MCF 10A (cell line): Measurements from ENCODE around the gene AGTRAP. TPM values are rescaled to one million over a fixed set of nuclear protein-coding genes. Genes with fewer than 3 reads are reported as not detected.

ENCODE experiments used
- BruUV-seq: library from RNA; stranded (reverse); fragments of 400-500 nt; replicated peaks from 2 replicates; lab custom pipeline; 2021; lab: Mats Ljungman, UMichigan
- CTCF ChIA-PET: fragments of 300-600 bp; sonication (Branson Sonifier 250); formaldehyde crosslinking; extraction: SDS; loops from one replicate; lab custom pipeline; 2021; ENCODE audit warnings: antibody characterized with exemption, inconsistent platforms; lab: Yijun Ruan, JAX
- POLR2A ChIA-PET: fragments of 300-600, 350-650 bp; sonication (Branson Sonifier 250); formaldehyde crosslinking; extraction: SDS; loops from one replicate; lab custom pipeline; 2020; ENCODE audit warnings: antibody characterized with exemption, inconsistent platforms; lab: Yijun Ruan, JAX
- DNase-seq: peaks from one replicate; pipeline ENCODE4 v3.0.0-alpha.2; 2018; ENCODE audit not compliant: unreplicated experiment
- H3K27ac Mint-ChIP-seq: one replicate; pipeline ENCODE4 v1.8.0; 2022; ENCODE audit warnings: mild to moderate bottlenecking, low read depth, mixed read lengths; ENCODE audit not compliant: unreplicated experiment
- H3K27me3 Mint-ChIP-seq: one replicate; pipeline ENCODE4 v1.8.0; 2022; ENCODE audit warnings: mixed read lengths; ENCODE audit not compliant: insufficient read depth, unreplicated experiment
- H3K36me3 Mint-ChIP-seq: one replicate; pipeline ENCODE4 v1.8.0; 2022; ENCODE audit warnings: mild to moderate bottlenecking, moderate library complexity, mixed read lengths; ENCODE audit not compliant: insufficient read depth, unreplicated experiment
- H3K4me1 Mint-ChIP-seq: one replicate; pipeline ENCODE4 v1.8.0; 2022; ENCODE audit warnings: mixed read lengths; ENCODE audit not compliant: insufficient read depth, unreplicated experiment
- H3K4me3 Mint-ChIP-seq: one replicate; pipeline ENCODE4 v1.8.0; 2022; ENCODE audit warnings: mild to moderate bottlenecking, moderate library complexity, mixed read lengths; ENCODE audit not compliant: unreplicated experiment
- H3K9me3 Mint-ChIP-seq: one replicate; pipeline ENCODE4 v1.8.0; 2022; ENCODE audit warnings: mixed read lengths; ENCODE audit not compliant: unreplicated experiment
- intact Hi-C: fragments of 100-400 bp; cut with micrococcal nuclease; formaldehyde crosslinking; loops from 2 replicates; pipeline ENCODE4 v1.14.1; 2022
- total RNA-seq: library from RNA; stranded (reverse); gene quantifications from 2 replicates; pipeline ENCODE4 v1.2.3, GENCODE V29; 2022
- TF ChIP-seq, protein P1 (sequence below): fragments of 200-600 bp; IDR thresholded peaks from one replicate; pipeline ENCODE4 v1.8.0; 2022; ENCODE audit warnings: antibody characterized with exemption, mild to moderate bottlenecking; ENCODE audit not compliant: unreplicated experiment

The AGTRAP gene
- total RNA-seq, 1 experiment from 2014 or later: 73.1 TPM

GRCh38 chr1:11740258-11741192 lies 4.6 kb downstream of the AGTRAP start:
- no peak for DNase-seq
- Mint-ChIP-seq H3K4me1 (peaks cover 10% of the 10 kb centered on the region), H3K27me3 (no peaks in the 10 kb centered on the region), H3K27ac (no peak overlapping the region), H3K4me3 (no peak overlapping the region), H3K9me3 (no peaks in the 10 kb centered on the region), H3K36me3 (peaks cover 29% of the 10 kb centered on the region)
- CTCF ChIA-PET: interaction anchor here (0.7 kb wide), 1 partner anchor 9 kb away, joined by 3 read pairs; no protein-coding TSS in a partner anchor
- BruUV-seq: no TSS peak
- TF ChIP-seq, protein P1, sequence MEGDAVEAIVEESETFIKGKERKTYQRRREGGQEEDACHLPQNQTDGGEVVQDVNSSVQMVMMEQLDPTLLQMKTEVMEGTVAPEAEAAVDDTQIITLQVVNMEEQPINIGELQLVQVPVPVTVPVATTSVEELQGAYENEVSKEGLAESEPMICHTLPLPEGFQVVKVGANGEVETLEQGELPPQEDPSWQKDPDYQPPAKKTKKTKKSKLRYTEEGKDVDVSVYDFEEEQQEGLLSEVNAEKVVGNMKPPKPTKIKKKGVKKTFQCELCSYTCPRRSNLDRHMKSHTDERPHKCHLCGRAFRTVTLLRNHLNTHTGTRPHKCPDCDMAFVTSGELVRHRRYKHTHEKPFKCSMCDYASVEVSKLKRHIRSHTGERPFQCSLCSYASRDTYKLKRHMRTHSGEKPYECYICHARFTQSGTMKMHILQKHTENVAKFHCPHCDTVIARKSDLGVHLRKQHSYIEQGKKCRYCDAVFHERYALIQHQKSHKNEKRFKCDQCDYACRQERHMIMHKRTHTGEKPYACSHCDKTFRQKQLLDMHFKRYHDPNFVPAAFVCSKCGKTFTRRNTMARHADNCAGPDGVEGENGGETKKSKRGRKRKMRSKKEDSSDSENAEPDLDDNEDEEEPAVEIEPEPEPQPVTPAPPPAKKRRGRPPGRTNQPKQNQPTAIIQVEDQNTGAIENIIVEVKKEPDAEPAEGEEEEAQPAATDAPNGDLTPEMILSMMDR: no peak
- intact Hi-C loops: no loop called here
- POLR2A ChIA-PET: interaction anchor here (0.6 kb wide), 1 partner anchor 46 kb away, joined by 3 read pairs; no protein-coding TSS in a partner anchor

GRCh38 chr1:11741482-11741881 lies 5.5 kb downstream of the AGTRAP start:
- H3K27me3 Mint-ChIP-seq: no peaks in the 10 kb centered on the region
- H3K36me3 Mint-ChIP-seq: peaks cover 38% of the 10 kb centered on the region
- ChIA-PET POLR2A (interaction anchor here (0.7 kb wide), 1 partner anchor 11 kb away, joined by 3 read pairs; no protein-coding TSS in a partner anchor), CTCF (interaction anchor here (0.5 kb wide), 1 partner anchor 1674 kb away, joined by 4 read pairs; no protein-coding TSS in a partner anchor)
- H3K4me1 Mint-ChIP-seq: peaks cover 17% of the 10 kb centered on the region
- no peak for DNase-seq
- H3K27ac Mint-ChIP-seq: no peak overlapping the region
- intact Hi-C loops: no loop called here
- no TSS peak for BruUV-seq
- TF ChIP-seq, protein P1: no peak
- no peaks in the 10 kb centered on the region for H3K9me3 Mint-ChIP-seq
- H3K4me3 Mint-ChIP-seq: no peak overlapping the region

- POLR2A ChIA-PET: interaction anchor here (0.7 kb wide), 1 partner anchor 11 kb away, joined by 3 read pairs; no protein-coding TSS in a partner anchor
- no peaks in the 10 kb centered on the region for H3K27me3 Mint-ChIP-seq
- CTCF ChIA-PET: interaction anchor here (0.6 kb wide), 1 partner anchor 715 kb away, joined by 3 read pairs; no protein-coding TSS in a partner anchor
Measured at GRCh38 chr1:11741919-11742558, 6.1 kb downstream of the AGTRAP start.

More at GRCh38 chr1:11741919-11742558, 6.1 kb downstream of the AGTRAP start:
- no peak for DNase-seq
- Mint-ChIP-seq H3K4me1 (peaks cover 18% of the 10 kb centered on the region), H3K27ac (no peak overlapping the region), H3K9me3 (no peaks in the 10 kb centered on the region), H3K36me3 (peaks cover 43% of the 10 kb centered on the region), H3K4me3 (no peak overlapping the region)
- intact Hi-C loops: no loop called here
- TF ChIP-seq, protein P1: no peak
- no TSS peak for BruUV-seq
